GM23248 (cell line): ENCODE data around the gene MAN1A1. TPM values are rescaled to one million over a fixed set of nuclear protein-coding genes. Genes with fewer than 3 reads are reported as not detected.

ENCODE experiments used
- DNase-seq: peaks from one replicate; pipeline ENCODE4 v3.0.0-alpha.2; 2015
- H2AFZ ChIP-seq: fragments of 200-600 bp; sonication (generic); 2 replicates; pipeline ENCODE4 v1.6.1; 2016; ENCODE audit warnings: antibody characterized with exemption
- H3F3A ChIP-seq: fragments of 200-600 bp; sonication (generic); 2 replicates; pipeline ENCODE4 v1.6.1; 2016; ENCODE audit warnings: mild to moderate bottlenecking, antibody characterized with exemption, mixed run types; ENCODE audit not compliant: insufficient read depth
- H3K27ac ChIP-seq: fragments of 200-600 bp; sonication (generic); 2 replicates; pipeline ENCODE4 v1.5.1; 2016; ENCODE audit warnings: mild to moderate bottlenecking
- H3K27me3 ChIP-seq: fragments of 200-600 bp; sonication (generic); replicated peaks from 2 replicates; pipeline ENCODE4 v1.6.1; 2016; ENCODE audit warnings: mild to moderate bottlenecking; ENCODE audit not compliant: insufficient read depth
- H3K36me3 ChIP-seq: fragments of 200-600 bp; sonication (generic); 2 replicates; pipeline ENCODE4 v1.6.1; 2016; ENCODE audit warnings: low read depth, mild to moderate bottlenecking
- H3K4me1 ChIP-seq: fragments of 200-600 bp; sonication (generic); 2 replicates; pipeline ENCODE4 v1.6.1; 2016; ENCODE audit warnings: mild to moderate bottlenecking; ENCODE audit not compliant: insufficient read depth
- H3K4me2 ChIP-seq: fragments of 200-600 bp; sonication (generic); one replicate; pipeline ENCODE4 v1.6.1; 2016; ENCODE audit warnings: mild to moderate bottlenecking; ENCODE audit not compliant: unreplicated experiment
- H3K4me3 ChIP-seq: fragments of 200-600 bp; sonication (generic); 2 replicates; pipeline ENCODE4 v1.5.1; 2016; ENCODE audit warnings: mild to moderate bottlenecking
- H3K79me2 ChIP-seq: fragments of 200-600 bp; sonication (generic); 2 replicates; pipeline ENCODE4 v1.6.1; 2016; ENCODE audit warnings: mild to moderate bottlenecking; ENCODE audit not compliant: insufficient read depth
- H3K9ac ChIP-seq: fragments of 200-600 bp; sonication (generic); 2 replicates; pipeline ENCODE4 v1.6.1; 2016; ENCODE audit warnings: mild to moderate bottlenecking
- H3K9me2 ChIP-seq: fragments of 200-600 bp; sonication (generic); 2 replicates; pipeline ENCODE4 v1.6.1; 2016; ENCODE audit warnings: mixed run types, mild to moderate bottlenecking, moderate library complexity; ENCODE audit not compliant: insufficient read depth
- H3K9me3 ChIP-seq: fragments of 200-600 bp; sonication (generic); one replicate; pipeline ENCODE4 v1.6.1; 2017; ENCODE audit warnings: low read depth
- H4K20me1 ChIP-seq: fragments of 200-600 bp; sonication (generic); 2 replicates; pipeline ENCODE4 v1.6.0; 2016; ENCODE audit not compliant: insufficient read depth
- EZH2 ChIP-seq: fragments of 200-600 bp; sonication (generic); IDR thresholded peaks from 2 replicates; pipeline ENCODE4 v1.6.1; 2018; ENCODE audit warnings: antibody characterized with exemption, mild to moderate bottlenecking; ENCODE audit not compliant: insufficient read depth, poor library complexity, severe bottlenecking
- EZH2phosphoT487 ChIP-seq: fragments of 200-600 bp; sonication (generic); IDR thresholded peaks from 2 replicates; pipeline ENCODE4 v1.6.1; 2018; ENCODE audit warnings: antibody characterized with exemption, moderate library complexity, mild to moderate bottlenecking, low read depth; ENCODE audit not compliant: insufficient read depth
- WGBS, 2 experiments: methylation state at CpG; one replicate each; pipeline ENCODE4 v1.1.6; 2015 to 2017; ENCODE audit warnings: low lambda C conversion rate in 2 of 2, low coverage in 1 of 2; ENCODE audit errors: missing lambda C conversion rate in 2 of 2; 5-methylcytosine and 5-hydroxymethylcytosine counted together
- in situ Hi-C: fragments of 300-500 bp; cut with MboI; formaldehyde crosslinking; loops from 2 replicates; pipeline ENCODE4 v1.15.0; 2020
- polyA plus RNA-seq: library from polyadenylated mRNA; unstranded; fragments of >200 nt; fragmentation: Nextera tagmentation; extraction: Ambion mirVana; gene quantifications from 2 replicates; pipeline ENCODE4 v1.2.1, GENCODE V29; 2016
- total RNA-seq: library from RNA; depleted of rRNA; stranded (reverse); fragments of >200 nt; shearing (Covaris generic); gene quantifications from 2 replicates; pipeline ENCODE4 v1.2.3, GENCODE V29; 2014

The MAN1A1 gene
- total and polyA plus RNA-seq, 2 experiments from 2014 or later, result 9.8 to 33.4 TPM

DNA sequence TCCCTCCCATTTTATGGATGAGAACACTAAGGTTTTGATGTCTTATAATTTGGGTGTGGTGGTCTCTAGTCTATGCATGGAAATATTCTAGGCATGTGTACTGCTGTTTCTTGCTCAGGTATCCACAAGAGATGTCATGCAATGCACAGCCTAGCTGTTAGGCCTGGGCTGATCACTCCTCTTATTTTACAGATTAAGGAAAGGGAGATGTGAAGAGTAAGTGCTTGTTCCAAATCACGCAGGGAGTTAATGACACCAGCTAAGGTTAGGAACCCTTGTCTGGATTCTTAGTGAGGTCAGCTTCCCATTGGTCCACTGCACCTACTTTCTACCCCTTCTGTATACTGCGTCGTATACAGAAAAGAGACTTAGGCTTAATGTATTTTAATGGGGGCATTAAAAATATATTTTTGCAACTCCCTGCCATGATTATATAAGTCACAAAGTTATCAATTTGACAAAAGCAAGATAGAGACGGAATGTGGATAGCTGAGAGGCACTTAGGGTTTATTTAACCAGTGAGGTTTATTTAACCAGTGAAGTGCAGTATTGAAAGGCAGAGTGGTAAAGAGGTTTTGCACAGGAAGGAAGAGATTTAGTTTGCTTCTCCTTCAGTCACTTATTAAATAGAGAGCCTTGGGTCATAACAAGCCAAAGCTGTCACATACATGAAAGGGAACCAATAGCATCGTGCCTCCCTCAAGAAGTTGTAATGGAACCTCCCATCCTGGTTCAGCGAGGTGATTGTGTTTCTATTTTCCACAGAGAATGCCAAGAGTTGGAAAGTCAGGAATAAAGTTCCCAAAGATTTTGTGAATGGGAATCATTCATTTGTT lies 176.1 kb downstream of the MAN1A1 start:
- no peak overlapping the region for H2AFZ ChIP-seq
- H3K79me2 ChIP-seq, result no peaks in the 10 kb centered on the region
- H3K9me2 ChIP-seq, result no peaks in the 10 kb centered on the region
- H3K9me3 ChIP-seq, result no peaks in the 10 kb centered on the region
- WGBS, 2 experiments, result 62 to 66% methylated on average over 6 of the region's 6 CpGs
- H3K27ac ChIP-seq, result no peak overlapping the region
- no peaks in the 10 kb centered on the region; the same call in none of the 2 replicates for H3K4me1 ChIP-seq
- H4K20me1 ChIP-seq, result no peaks in the 10 kb centered on the region
- no peaks in the 10 kb centered on the region for H3K36me3 ChIP-seq
- no peaks in the 10 kb centered on the region for H3K27me3 ChIP-seq
- no peaks in the 10 kb centered on the region for H3F3A ChIP-seq
- no peak overlapping the region for H3K9ac ChIP-seq
- TF ChIP-seq EZH2 (no peak), EZH2phosphoT487 (no peak)
- no peak overlapping the region for H3K4me3 ChIP-seq
- no peak overlapping the region for H3K4me2 ChIP-seq
- in situ Hi-C loops, result no loop called here
- DNase-seq, result no peak

- WGBS, 2 experiments, result 28 to 41% methylated on average over 2 of the region's 2 CpGs
These were observed 176.7 kb downstream of the MAN1A1 start for GRCh38 chr6:119172824-119173223.

GRCh38 chr6:119171864-119172588 lies 177.5 kb downstream of the MAN1A1 start:
- Histone ChIP-seq H4K20me1 (no peaks in the 10 kb centered on the region), H3K36me3 (no peaks in the 10 kb centered on the region), H3K27me3 (no peaks in the 10 kb centered on the region), H3K9me3 (no peaks in the 10 kb centered on the region), H3K4me2 (no peak overlapping the region), H3K4me3 (no peak overlapping the region), H3K9me2 (no peaks in the 10 kb centered on the region), H3K27ac (no peak overlapping the region), H3F3A (no peaks in the 10 kb centered on the region), H3K79me2 (no peaks in the 10 kb centered on the region), H3K9ac (no peak overlapping the region), H2AFZ (no peak overlapping the region), H3K4me1 (no peaks in the 10 kb centered on the region; the same call in none of the 2 replicates)
- TF ChIP-seq EZH2phosphoT487 (no peak), EZH2 (no peak)
- in situ Hi-C loops, result no loop called here
- DNase-seq, result no peak

More at GRCh38 chr6:119172824-119173223, 176.7 kb downstream of the MAN1A1 start:
- H3K9ac ChIP-seq, result no peak overlapping the region
- peak; percentile 9 for DNase-seq
- no peak overlapping the region for H3K27ac ChIP-seq
- H3K36me3 ChIP-seq, result no peaks in the 10 kb centered on the region
- no peaks in the 10 kb centered on the region for H3K9me2 ChIP-seq
- no peaks in the 10 kb centered on the region for H4K20me1 ChIP-seq
- no peak for TF ChIP-seq EZH2
- no peak for TF ChIP-seq EZH2phosphoT487
- no peaks in the 10 kb centered on the region for H3K9me3 ChIP-seq
- in situ Hi-C loops, result no loop called here
- H3K4me2 ChIP-seq, result no peak overlapping the region
- H3F3A ChIP-seq, result no peaks in the 10 kb centered on the region
- H2AFZ ChIP-seq, result no peak overlapping the region
- H3K79me2 ChIP-seq, result no peaks in the 10 kb centered on the region
- no peak overlapping the region for H3K4me3 ChIP-seq
- H3K4me1 ChIP-seq, result no peaks in the 10 kb centered on the region; the same call in none of the 2 replicates
- no peaks in the 10 kb centered on the region for H3K27me3 ChIP-seq

GRCh38 chr6:119171088-119171841 lies 178.3 kb downstream of the MAN1A1 start:
- Histone ChIP-seq H4K20me1 (no peaks in the 10 kb centered on the region), H3K36me3 (no peaks in the 10 kb centered on the region), H3K9me3 (no peaks in the 10 kb centered on the region), H3K79me2 (no peaks in the 10 kb centered on the region), H3K4me1 (no peaks in the 10 kb centered on the region; the same call in none of the 2 replicates), H3K9ac (no peak overlapping the region), H3K4me3 (no peak overlapping the region), H3K27me3 (no peaks in the 10 kb centered on the region), H3K9me2 (no peaks in the 10 kb centered on the region), H2AFZ (no peak overlapping the region), H3F3A (no peaks in the 10 kb centered on the region), H3K4me2 (no peak overlapping the region), H3K27ac (no peak overlapping the region)
- no peak for TF ChIP-seq EZH2
- no peak for TF ChIP-seq EZH2phosphoT487
- in situ Hi-C loops, result no loop called here
- no peak for DNase-seq
- 91% methylated on average over 3 of the region's 3 CpGs for WGBS, 2 experiments
